ENCODE measurements around the gene STK32C. TPM values are rescaled to one million over a fixed set of nuclear protein-coding genes. Genes with fewer than 3 reads are reported as not detected.

STK32C gene
- total and polyA plus RNA-seq, 2 donors from 2014 or later: 11.6 to 14.4 TPM

- no peaks in the 10 kb centered on the region for H3K9me3 ChIP-seq (ENCODE audit: control insufficient read depth in 2 of 3, insufficient read depth in 1 of 3, low read length in 3 of 3)
- H3K4me1 ChIP-seq (ENCODE audit: control insufficient read depth in 2 of 3, insufficient read depth in 2 of 3, low read depth in 1 of 3, low read length in 3 of 3): no peaks in the 10 kb centered on the region
- TF ChIP-seq CTCF (IDR thresholded peaks at IDR 0.05; ENCODE audit: borderline replicate concordance, extremely low read depth, insufficient read depth): no peak
- intact Hi-C loops (cut with DNase I): loop anchor here (10.0 kb wide), 1 partner anchor 126 kb away; no protein-coding TSS in a partner anchor
- H3K27me3 ChIP-seq (ENCODE audit: control insufficient read depth, insufficient read depth, low read length): no peaks in the 10 kb centered on the region
- H3K36me3 ChIP-seq (ENCODE audit: control insufficient read depth in 2 of 3, insufficient read depth in 3 of 3, low read length in 3 of 3): peaks cover 0 to 7% (median 4%) of the 10 kb centered on the region in 3 donors
- no peak overlapping the region for H3K27ac ChIP-seq (ENCODE audit: low read depth in 2 of 2, low read length in 2 of 2)
- DNase-seq: no peak
- no peak for FAIRE-seq
- no peak overlapping the region for H3K4me3 ChIP-seq (ENCODE audit: low read length in 3 of 3)
- H3K9ac ChIP-seq (ENCODE audit: low read length in 3 of 3): no peak overlapping the region
These were observed 42.6 kb upstream of the STK32C start for GRCh38 chr10:132350391-132350790.

- Histone ChIP-seq H3K27ac (ENCODE audit: low read depth in 2 of 2, low read length in 2 of 2) (no peak overlapping the region), H3K4me1 (ENCODE audit: control insufficient read depth in 2 of 3, insufficient read depth in 2 of 3, low read depth in 1 of 3, low read length in 3 of 3) (no peaks in the 10 kb centered on the region), H3K9ac (ENCODE audit: low read length in 3 of 3) (no peak overlapping the region), H3K27me3 (ENCODE audit: control insufficient read depth, insufficient read depth, low read length) (no peaks in the 10 kb centered on the region), H3K4me3 (ENCODE audit: low read length in 3 of 3) (no peak overlapping the region), H3K36me3 (ENCODE audit: control insufficient read depth in 2 of 3, insufficient read depth in 3 of 3, low read length in 3 of 3) (peaks cover 0 to 10% (median 5%) of the 10 kb centered on the region in 3 donors), H3K9me3 (ENCODE audit: control insufficient read depth in 2 of 3, insufficient read depth in 1 of 3, low read length in 3 of 3) (no peaks in the 10 kb centered on the region)
- no peak for TF ChIP-seq CTCF (IDR thresholded peaks at IDR 0.05; ENCODE audit: borderline replicate concordance, extremely low read depth, insufficient read depth)
- DNase-seq (no peak), FAIRE-seq (no peak)
- intact Hi-C loops (cut with DNase I): loop anchor here (10.0 kb wide), 1 partner anchor 125 kb away; no protein-coding TSS in a partner anchor
These were observed 42.0 kb upstream of the STK32C start for GRCh38 chr10:132349766-132350165.

- intact Hi-C loops (cut with DNase I): no loop called here
- H3K9me3 ChIP-seq (ENCODE audit: control insufficient read depth in 2 of 3, insufficient read depth in 1 of 3, low read length in 3 of 3): no peaks in the 10 kb centered on the region
- no peak overlapping the region for H3K4me3 ChIP-seq (ENCODE audit: low read length in 3 of 3)
- FAIRE-seq (no peak), DNase-seq (no peak)
- no peaks in the 10 kb centered on the region for H3K27me3 ChIP-seq (ENCODE audit: control insufficient read depth, insufficient read depth, low read length)
- H3K4me1 ChIP-seq (ENCODE audit: control insufficient read depth in 2 of 3, insufficient read depth in 2 of 3, low read depth in 1 of 3, low read length in 3 of 3): no peaks in the 10 kb centered on the region
- TF ChIP-seq CTCF (IDR thresholded peaks at IDR 0.05; ENCODE audit: borderline replicate concordance, extremely low read depth, insufficient read depth): no peak
- no peak overlapping the region for H3K27ac ChIP-seq (ENCODE audit: low read depth in 2 of 2, low read length in 2 of 2)
- peaks cover 0 to 14% (median 9%) of the 10 kb centered on the region in 3 donors for H3K36me3 ChIP-seq (ENCODE audit: control insufficient read depth in 2 of 3, insufficient read depth in 3 of 3, low read length in 3 of 3)
- no peak overlapping the region for H3K9ac ChIP-seq (ENCODE audit: low read length in 3 of 3)
These were observed 40.1 kb upstream of the STK32C start for GRCh38 chr10:132347931-132348267.
